ENCODE data around the gene MAST3.

The MAST3 gene

GRCh38 chr19:18110609-18111232, 13.1 kb downstream of the MAST3 start:
- H3K9me3 ChIP-seq (ENCODE audit: insufficient read depth, low read length): no peaks in the 10 kb centered on the region
- no peak overlapping the region for H2AFZ ChIP-seq (ENCODE audit: low read depth, low read length)
- H3K79me2 ChIP-seq (ENCODE audit: low read length): no peaks in the 10 kb centered on the region
- H3K4me1 ChIP-seq (ENCODE audit: low read length): peaks cover 20% of the 10 kb centered on the region
- H3K9ac ChIP-seq (ENCODE audit: low read length): no peak overlapping the region; the same call in 1 of the 2 replicates
- no peak overlapping the region for H3K27ac ChIP-seq (ENCODE audit: low read length)
- H3K4me2 ChIP-seq (ENCODE audit: low read length): peak overlapping the region; percentile 89
- TF ChIP-seq CTCF (IDR thresholded peaks at IDR 0.05; ENCODE audit: low read depth, low read length): no peak
- no peak for TF ChIP-seq EZH2phosphoT487 (IDR thresholded peaks at IDR 0.05; ENCODE audit: low read depth)
- H3K27me3 ChIP-seq (ENCODE audit: low read depth, low read length): no peaks in the 10 kb centered on the region
- peaks cover 20% of the 10 kb centered on the region for H3K36me3 ChIP-seq (replicated peaks; ENCODE audit: low read depth, low read length)
- H3K4me3 ChIP-seq (ENCODE audit: low read length): peak overlapping the region; percentile 79
- H4K20me1 ChIP-seq (ENCODE audit: insufficient read depth, low read length): peaks cover 13% of the 10 kb centered on the region; the same call in 1 of the 2 replicates

- peaks cover 16% of the 10 kb centered on the region for H3K36me3 ChIP-seq (replicated peaks; ENCODE audit: low read depth, low read length)
- no peak overlapping the region for H3K4me2 ChIP-seq (ENCODE audit: low read length)
- H3K9me3 ChIP-seq (ENCODE audit: insufficient read depth, low read length): no peaks in the 10 kb centered on the region
- TF ChIP-seq EZH2phosphoT487 (IDR thresholded peaks at IDR 0.05; ENCODE audit: low read depth) (no peak), CTCF (IDR thresholded peaks at IDR 0.05; ENCODE audit: low read depth, low read length) (peak; percentile 95)
- peaks cover 20% of the 10 kb centered on the region for H4K20me1 ChIP-seq (ENCODE audit: insufficient read depth, low read length)
- no peak overlapping the region for H2AFZ ChIP-seq (ENCODE audit: low read depth, low read length)
- no peak overlapping the region for H3K27ac ChIP-seq (ENCODE audit: low read length)
- no peaks in the 10 kb centered on the region for H3K27me3 ChIP-seq (ENCODE audit: low read depth, low read length)
- H3K4me1 ChIP-seq (ENCODE audit: low read length): peaks cover 17% of the 10 kb centered on the region
- H3K79me2 ChIP-seq (ENCODE audit: low read length): peaks cover under 1% of the 10 kb centered on the region; the same call in 1 of the 2 replicates
- H3K4me3 ChIP-seq (ENCODE audit: low read length): no peak overlapping the region
- no peak overlapping the region for H3K9ac ChIP-seq (ENCODE audit: low read length)
Observed at GRCh38 chr19:18112989-18113478, 15.5 kb downstream of the MAST3 start.

- Histone ChIP-seq H3K9ac (ENCODE audit: low read length) (no peak overlapping the region), H3K27me3 (ENCODE audit: low read depth, low read length) (no peaks in the 10 kb centered on the region), H3K4me2 (ENCODE audit: low read length) (no peak overlapping the region), H4K20me1 (ENCODE audit: insufficient read depth, low read length) (peaks cover 21% of the 10 kb centered on the region), H3K36me3 (replicated peaks; ENCODE audit: low read depth, low read length) (peaks cover 16% of the 10 kb centered on the region), H2AFZ (ENCODE audit: low read depth, low read length) (no peak overlapping the region), H3K9me3 (ENCODE audit: insufficient read depth, low read length) (no peaks in the 10 kb centered on the region), H3K79me2 (ENCODE audit: low read length) (peaks cover 8% of the 10 kb centered on the region), H3K4me1 (ENCODE audit: low read length) (peaks cover 24% of the 10 kb centered on the region), H3K27ac (ENCODE audit: low read length) (no peak overlapping the region), H3K4me3 (ENCODE audit: low read length) (no peak overlapping the region)
- no peak for TF ChIP-seq EZH2phosphoT487 (IDR thresholded peaks at IDR 0.05; ENCODE audit: low read depth)
- TF ChIP-seq CTCF (IDR thresholded peaks at IDR 0.05; ENCODE audit: low read depth, low read length): no peak
Observed at GRCh38 chr19:18113827-18114226, 16.2 kb downstream of the MAST3 start.

- no peak for TF ChIP-seq EZH2phosphoT487 (IDR thresholded peaks at IDR 0.05; ENCODE audit: low read depth)
- no peak for TF ChIP-seq CTCF (IDR thresholded peaks at IDR 0.05; ENCODE audit: low read depth, low read length)
- H3K27me3 ChIP-seq (ENCODE audit: low read depth, low read length): no peaks in the 10 kb centered on the region
- H3K36me3 ChIP-seq (replicated peaks; ENCODE audit: low read depth, low read length): peaks cover 16% of the 10 kb centered on the region
- H4K20me1 ChIP-seq (ENCODE audit: insufficient read depth, low read length): peaks cover 20% of the 10 kb centered on the region
- no peak overlapping the region for H3K4me2 ChIP-seq (ENCODE audit: low read length)
- peaks cover 28% of the 10 kb centered on the region for H3K4me1 ChIP-seq (ENCODE audit: low read length)
- H2AFZ ChIP-seq (ENCODE audit: low read depth, low read length): no peak overlapping the region
- no peaks in the 10 kb centered on the region for H3K9me3 ChIP-seq (ENCODE audit: insufficient read depth, low read length)
- no peak overlapping the region for H3K4me3 ChIP-seq (ENCODE audit: low read length)
- peaks cover 14% of the 10 kb centered on the region for H3K79me2 ChIP-seq (ENCODE audit: low read length)
- H3K9ac ChIP-seq (ENCODE audit: low read length): no peak overlapping the region
- H3K27ac ChIP-seq (ENCODE audit: low read length): no peak overlapping the region
Observed at GRCh38 chr19:18114483-18114882, 16.9 kb downstream of the MAST3 start.
